HG02870 (cell line): ENCODE results near the gene DDX27.

Experiments
- ATAC-seq: cut with Tn5 transposase; IDR thresholded peaks from one replicate; pipeline ENCODE4 v1.9.1; 2021; ENCODE audit warnings: mild to moderate bottlenecking, moderate library complexity; ENCODE audit not compliant: unreplicated experiment

The DDX27 gene

DNA sequence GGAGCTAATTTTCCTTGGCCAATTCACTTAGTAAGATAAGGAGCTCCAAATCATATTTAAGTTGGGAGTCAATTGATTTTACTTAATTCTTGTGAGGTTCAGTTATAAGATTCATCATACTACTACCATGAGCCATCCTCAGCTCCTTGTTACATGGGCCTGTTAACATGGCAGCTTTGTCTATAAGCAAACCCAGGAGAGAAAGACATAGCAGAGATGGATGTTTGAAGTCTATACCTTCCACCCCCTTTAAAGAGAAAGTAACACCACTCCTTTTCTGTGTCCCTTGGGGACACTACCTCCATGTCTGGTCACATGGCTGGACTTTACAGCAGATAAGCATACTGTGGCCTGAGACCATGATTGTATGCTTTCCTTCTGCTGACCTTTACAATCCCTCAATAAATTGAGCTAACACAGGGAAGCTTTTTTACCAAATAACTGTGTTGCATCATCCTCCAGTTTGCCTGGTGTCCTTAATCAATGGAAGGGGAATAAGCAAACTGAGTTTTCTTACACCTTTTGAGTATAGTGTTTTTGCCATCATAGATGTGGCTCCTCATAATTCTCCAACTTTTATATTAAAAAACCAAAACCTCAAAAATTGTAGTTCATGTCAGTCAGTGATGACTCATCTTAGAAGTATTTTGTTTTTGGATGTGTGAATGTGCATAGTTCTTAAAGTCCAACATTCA, 68.5 kb downstream of the DDX27 start:
- ATAC-seq = no peak

DNA sequence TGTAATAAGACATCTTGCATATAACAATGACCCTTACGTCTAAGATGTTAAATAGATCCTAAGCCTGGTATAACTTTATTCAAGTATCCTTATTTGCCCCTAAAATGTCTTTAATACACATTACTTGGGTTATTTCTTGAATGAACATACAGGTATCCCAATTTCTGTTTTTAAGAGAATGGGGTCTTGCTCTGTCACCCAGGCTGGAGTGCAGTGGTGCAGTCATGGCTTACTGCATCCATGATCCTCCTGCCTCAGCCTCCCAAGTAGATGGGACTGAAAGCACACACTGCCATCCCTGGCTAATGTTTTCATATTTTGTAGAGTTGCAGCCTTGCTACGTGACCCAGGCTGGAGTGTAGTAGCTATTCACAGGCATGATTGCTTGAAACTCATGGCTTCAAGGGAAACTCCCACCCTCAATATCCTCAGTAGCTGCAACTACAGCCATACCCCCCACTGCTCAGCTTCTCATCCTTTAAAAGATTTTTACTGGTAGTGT, 69.1 kb downstream of the DDX27 start:
- no peak for ATAC-seq

DNA sequence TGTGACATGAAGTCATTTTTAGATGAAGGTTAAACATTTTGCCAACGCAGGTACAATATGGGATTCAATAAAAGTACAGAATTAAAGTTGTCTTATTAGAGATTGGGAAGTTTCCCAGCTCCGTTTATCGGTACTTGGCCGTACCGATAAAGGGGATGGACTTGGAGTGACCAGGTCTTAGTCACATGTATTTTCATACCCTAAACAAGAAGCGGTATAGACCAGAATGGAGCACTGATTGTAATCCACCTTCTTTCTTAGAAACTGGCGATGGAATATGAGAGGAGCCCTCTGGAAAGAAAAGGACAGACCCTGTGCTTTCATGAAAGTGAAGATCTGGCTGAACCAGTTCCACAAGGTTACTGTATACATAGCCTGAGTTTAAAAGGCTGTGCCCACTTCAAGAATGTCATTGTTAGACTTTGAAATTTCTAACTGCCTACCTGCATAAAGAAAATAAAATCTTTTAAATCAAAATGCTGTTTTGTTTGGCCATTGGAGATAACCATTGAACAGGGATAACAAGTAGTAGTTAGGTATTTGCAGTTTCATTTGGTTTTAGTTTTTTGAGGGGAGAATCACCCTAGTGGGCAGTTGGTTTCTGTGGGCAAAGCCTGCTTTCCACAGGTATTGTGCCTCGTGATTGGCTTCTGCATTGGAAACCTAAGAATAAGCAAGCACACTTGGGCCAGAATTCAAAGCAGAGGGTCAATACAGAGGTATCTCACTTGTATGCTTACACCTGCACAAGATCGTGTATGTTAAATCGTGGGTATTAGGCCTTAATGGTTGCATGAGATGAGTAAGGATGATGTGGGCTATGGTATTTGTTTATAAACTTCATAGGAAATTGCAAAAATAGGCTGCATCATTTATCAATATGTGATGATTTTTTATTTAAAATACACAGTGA, 69.8 kb downstream of the DDX27 start:
- no peak for ATAC-seq

DNA sequence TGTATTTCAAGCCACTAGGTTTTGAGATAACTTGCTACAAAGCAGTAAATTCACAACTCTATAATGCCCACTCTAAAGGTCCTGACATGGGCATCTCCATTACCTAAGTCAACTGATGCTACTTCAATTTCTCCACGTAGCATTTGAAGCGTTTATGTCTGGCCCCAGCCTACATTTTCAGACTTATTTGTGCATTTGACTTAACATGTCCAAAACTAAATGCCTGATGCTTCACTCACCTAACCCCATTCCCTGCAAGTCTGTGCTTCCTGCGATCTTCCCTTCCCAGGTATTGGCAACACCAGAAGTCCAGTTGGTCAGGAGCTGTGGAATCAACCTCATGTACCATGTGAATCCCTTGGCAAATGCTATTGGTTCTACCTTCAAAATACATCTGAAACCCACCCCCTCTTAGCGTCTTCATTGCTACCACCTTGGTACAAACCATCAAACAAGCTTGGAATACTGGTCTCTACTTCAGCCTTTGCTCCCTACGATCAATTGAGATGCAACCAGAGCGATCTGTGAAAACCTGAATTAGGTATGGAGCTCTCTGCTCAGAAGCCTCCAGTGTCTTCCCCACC, 71.5 kb downstream of the DDX27 start:
- no peak for ATAC-seq

DNA sequence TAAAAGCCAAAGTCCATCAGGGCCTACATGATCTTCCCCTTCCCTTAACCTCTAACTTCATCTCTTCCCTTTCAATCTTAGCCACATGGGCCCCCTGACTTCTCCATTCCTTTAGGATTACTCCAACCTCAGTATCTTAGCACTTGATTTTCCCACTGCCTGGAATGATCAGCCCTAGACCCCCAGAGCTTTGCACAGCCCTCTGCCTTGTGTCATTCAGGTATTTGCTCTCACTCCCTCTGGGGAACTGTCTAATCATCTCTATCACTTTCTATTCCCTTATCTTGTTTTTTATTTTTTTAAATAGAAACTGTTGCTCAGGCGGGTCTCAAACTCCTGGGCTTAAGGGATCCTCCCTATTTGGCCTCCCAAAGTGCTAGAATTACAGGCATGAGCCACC, 72.0 kb downstream of the DDX27 start:
- ATAC-seq = no peak

DNA sequence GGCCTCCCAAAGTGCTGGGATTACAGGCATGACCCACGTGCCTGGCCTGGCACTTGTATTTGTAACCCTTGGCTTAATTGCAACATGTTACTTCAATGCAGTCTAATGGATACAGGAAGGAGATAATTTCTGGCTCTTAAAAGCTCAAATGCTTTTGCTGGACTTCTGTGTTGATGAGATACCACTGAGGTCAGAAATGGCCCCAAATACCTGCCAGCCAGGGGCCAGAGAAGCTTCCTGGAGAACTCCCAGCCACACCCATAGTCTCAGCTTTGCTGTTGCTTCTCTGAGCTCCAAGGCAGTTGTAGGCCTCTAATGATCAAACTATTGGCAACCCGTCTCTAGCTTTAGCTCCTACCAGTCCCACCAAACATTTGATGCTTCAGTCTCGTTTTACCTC, 72.8 kb downstream of the DDX27 start:
- ATAC-seq = no peak

DNA sequence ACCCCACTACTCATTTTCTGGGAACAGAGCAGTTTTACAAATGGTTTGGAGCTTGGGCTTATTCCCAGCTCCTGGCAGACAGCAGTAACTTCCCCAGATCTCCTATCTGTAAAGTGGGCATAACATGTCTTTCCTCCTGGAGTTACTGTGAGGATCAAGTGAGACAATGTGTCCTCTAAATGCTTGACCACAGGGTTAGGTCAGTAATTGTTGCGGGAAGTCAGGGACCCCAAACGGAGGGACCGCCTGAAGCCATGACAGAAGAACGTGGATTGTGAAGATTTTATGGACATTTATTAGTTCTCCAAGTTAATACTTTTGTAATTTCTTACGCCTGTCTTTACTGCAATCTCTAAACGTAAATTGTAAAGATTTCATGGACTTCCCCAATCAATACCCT, 73.9 kb downstream of the DDX27 start:
- no peak for ATAC-seq
